SK-N-MC (cell line): ENCODE results near the gene PCNX4.

Source experiments
- DNase-seq: peaks from one replicate; pipeline ENCODE4 v3.0.0-alpha.2; 2011; ENCODE audit warnings: low read depth, low spot score
- H3K27ac ChIP-seq: fragments of 200-600 bp; sonication (generic); 2 replicates; pipeline ENCODE4 v1.5.1; 2016; ENCODE audit warnings: mixed run types
- H3K36me3 ChIP-seq: fragments of 200-600 bp; sonication (generic); 2 replicates; pipeline ENCODE4 v1.6.1; 2017; ENCODE audit warnings: antibody characterized with exemption, low read length, mixed read lengths; ENCODE audit not compliant: insufficient read depth
- H3K4me3 ChIP-seq: fragments of 200-600 bp; sonication (generic); 2 replicates; pipeline ENCODE4 v1.5.1; 2016
- H3K9ac ChIP-seq: fragments of 200-600 bp; sonication (generic); 2 replicates; pipeline ENCODE4 v1.8.0; 2017; ENCODE audit warnings: mixed run types, mixed read lengths; ENCODE audit not compliant: insufficient read length
- H3K9me3 ChIP-seq: fragments of 200-600 bp; sonication (generic); 2 replicates; pipeline ENCODE4 v1.6.1; 2017; ENCODE audit warnings: low read depth, mild to moderate bottlenecking, antibody characterized with exemption, low read length, moderate library complexity, mixed read lengths
- EZH2 ChIP-seq: fragments of 200-600 bp; sonication (generic); IDR thresholded peaks from one replicate; pipeline ENCODE4 v1.6.1; 2017; ENCODE audit warnings: antibody characterized with exemption
- FOXP2 ChIP-seq: optimal IDR thresholded peaks from 2 replicates; pipeline ENCODE3; 2011; ENCODE audit warnings: mild to moderate bottlenecking, moderate library complexity; ENCODE audit not compliant: insufficient read depth; ENCODE audit errors: extremely low read length, control extremely low read depth
- POLR2AphosphoS5 ChIP-seq: IDR thresholded peaks from 2 replicates; pipeline ENCODE4 v1.6.1; 2012; ENCODE audit warnings: mild to moderate bottlenecking, low read depth, low read length, borderline replicate concordance

Gene PCNX4

GRCh38 chr14:60184905-60185555 is 93.3 kb downstream of the PCNX4 start:
- DNase-seq: no peak
- H3K4me3 ChIP-seq: no peak overlapping the region
- no peak overlapping the region for H3K9ac ChIP-seq
- no peak overlapping the region for H3K27ac ChIP-seq
- TF ChIP-seq FOXP2: no peak
- no peak for TF ChIP-seq EZH2
- TF ChIP-seq POLR2AphosphoS5: no peak
- H3K9me3 ChIP-seq: no peaks in the 10 kb centered on the region
- H3K36me3 ChIP-seq: no peaks in the 10 kb centered on the region

- H3K36me3 ChIP-seq: no peaks in the 10 kb centered on the region
- H3K9me3 ChIP-seq: no peaks in the 10 kb centered on the region
- H3K27ac ChIP-seq: no peak overlapping the region
- DNase-seq: no peak
- TF ChIP-seq POLR2AphosphoS5: no peak
- no peak for TF ChIP-seq EZH2
- TF ChIP-seq FOXP2: no peak
- no peak overlapping the region for H3K9ac ChIP-seq
- no peak overlapping the region for H3K4me3 ChIP-seq
Measured at GRCh38 chr14:60188115-60188514, 96.4 kb downstream of the PCNX4 start.

- H3K4me3 ChIP-seq: no peak overlapping the region
- TF ChIP-seq POLR2AphosphoS5 (no peak), FOXP2 (no peak), EZH2 (no peak)
- no peak for DNase-seq
- H3K9ac ChIP-seq: no peak overlapping the region
- H3K36me3 ChIP-seq: no peaks in the 10 kb centered on the region
- H3K27ac ChIP-seq: no peak overlapping the region
- H3K9me3 ChIP-seq: no peaks in the 10 kb centered on the region
Measured at GRCh38 chr14:60188696-60189095, 97.0 kb downstream of the PCNX4 start.

GRCh38 chr14:60189923-60190840 is 98.5 kb downstream of the PCNX4 start:
- Histone ChIP-seq H3K4me3 (no peak overlapping the region), H3K27ac (no peak overlapping the region), H3K36me3 (no peaks in the 10 kb centered on the region), H3K9ac (no peak overlapping the region), H3K9me3 (no peaks in the 10 kb centered on the region)
- no peak for DNase-seq
- TF ChIP-seq POLR2AphosphoS5: no peak

- no peak overlapping the region for H3K4me3 ChIP-seq
- no peak for TF ChIP-seq EZH2
- TF ChIP-seq POLR2AphosphoS5: no peak
- no peak for TF ChIP-seq FOXP2
- H3K9me3 ChIP-seq: no peaks in the 10 kb centered on the region
- DNase-seq: no peak
- H3K27ac ChIP-seq: no peak overlapping the region
- H3K36me3 ChIP-seq: no peaks in the 10 kb centered on the region
- H3K9ac ChIP-seq: no peak overlapping the region
Measured at GRCh38 chr14:60195179-60195810, 103.6 kb downstream of the PCNX4 start.

GRCh38 chr14:60196291-60196690 is 104.6 kb downstream of the PCNX4 start:
- Histone ChIP-seq H3K4me3 (no peak overlapping the region), H3K9me3 (no peaks in the 10 kb centered on the region), H3K27ac (no peak overlapping the region), H3K36me3 (no peaks in the 10 kb centered on the region), H3K9ac (no peak overlapping the region)
- DNase-seq: no peak
- TF ChIP-seq POLR2AphosphoS5: no peak
- no peak for TF ChIP-seq FOXP2
- TF ChIP-seq EZH2: no peak

- TF ChIP-seq FOXP2: no peak
- no peak overlapping the region for H3K4me3 ChIP-seq
- H3K36me3 ChIP-seq: no peaks in the 10 kb centered on the region
- no peak for DNase-seq
- no peak overlapping the region for H3K27ac ChIP-seq
- H3K9ac ChIP-seq: no peak overlapping the region
- H3K9me3 ChIP-seq: no peaks in the 10 kb centered on the region
Measured at GRCh38 chr14:60197629-60198303, 106.0 kb downstream of the PCNX4 start.

- H3K9ac ChIP-seq: no peak overlapping the region
- DNase-seq: no peak
- H3K27ac ChIP-seq: no peak overlapping the region
- TF ChIP-seq POLR2AphosphoS5: no peak
- TF ChIP-seq FOXP2: no peak
- no peak overlapping the region for H3K4me3 ChIP-seq
- H3K9me3 ChIP-seq: no peaks in the 10 kb centered on the region
- no peaks in the 10 kb centered on the region for H3K36me3 ChIP-seq
Measured at GRCh38 chr14:60199321-60199720, 107.6 kb downstream of the PCNX4 start.
